Astrocyte of the cerebellum (primary cell): ENCODE results near the gene PTK7.

Source experiments
- DNase-seq: peaks from one replicate; pipeline ENCODE4 v3.0.0-alpha.2; 2011; ENCODE audit warnings: low read depth
- H3K4me3 ChIP-seq: 2 replicates; pipeline ENCODE4 v1.5.1; 2011; ENCODE audit warnings: mild to moderate bottlenecking, low read depth, low read length, moderate library complexity
- in situ Hi-C: cut with HindIII; loops from 2 replicates; pipeline ENCODE4 v1.10.0; 2017; ENCODE audit warnings: low sequenced_read_pairs
- TF ChIP-seq, protein P1 (sequence below): IDR thresholded peaks from 2 replicates; pipeline ENCODE4 v1.5.1; 2012; ENCODE audit warnings: low read length, low read depth, moderate library complexity, mild to moderate bottlenecking; ENCODE audit errors: missing control alignments

The PTK7 gene

DNA sequence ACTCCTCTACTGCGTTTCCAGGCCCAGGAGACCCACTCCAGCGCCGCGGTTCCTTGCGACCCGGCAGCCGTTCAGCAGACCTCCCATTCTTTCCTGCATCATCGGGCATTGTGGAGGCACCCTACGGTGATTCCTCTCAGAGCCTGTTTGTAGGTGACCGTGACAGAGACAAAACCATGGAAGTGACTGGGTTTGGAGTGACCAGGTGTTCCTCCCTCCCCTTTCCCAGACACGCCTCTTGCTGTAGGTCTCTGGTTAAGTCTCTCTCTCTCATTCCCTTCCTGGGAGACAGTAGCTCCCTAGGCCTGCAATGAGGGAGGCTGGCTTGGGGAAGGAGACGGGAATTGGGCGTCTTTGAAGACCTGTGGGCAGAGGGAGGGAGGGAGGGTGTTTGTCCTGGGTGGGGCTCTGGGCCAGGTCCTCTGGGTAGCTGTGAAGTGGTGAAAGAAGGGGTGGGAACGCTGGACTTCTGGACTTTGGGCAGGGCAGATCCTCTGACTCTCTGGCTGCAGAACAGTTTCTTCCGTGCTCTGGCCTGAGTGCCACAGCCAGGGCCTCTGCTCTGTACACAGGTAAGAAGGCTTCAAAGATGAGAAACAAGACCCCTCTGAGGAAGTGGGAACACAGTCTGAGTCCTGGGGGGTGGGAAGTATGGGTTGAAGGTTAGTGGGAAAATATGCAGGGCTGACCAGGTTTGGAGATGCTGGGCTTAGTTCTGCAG is 15.9 kb upstream of the PTK7 start:
- in situ Hi-C loops: no loop called here
- TF ChIP-seq, protein P1, sequence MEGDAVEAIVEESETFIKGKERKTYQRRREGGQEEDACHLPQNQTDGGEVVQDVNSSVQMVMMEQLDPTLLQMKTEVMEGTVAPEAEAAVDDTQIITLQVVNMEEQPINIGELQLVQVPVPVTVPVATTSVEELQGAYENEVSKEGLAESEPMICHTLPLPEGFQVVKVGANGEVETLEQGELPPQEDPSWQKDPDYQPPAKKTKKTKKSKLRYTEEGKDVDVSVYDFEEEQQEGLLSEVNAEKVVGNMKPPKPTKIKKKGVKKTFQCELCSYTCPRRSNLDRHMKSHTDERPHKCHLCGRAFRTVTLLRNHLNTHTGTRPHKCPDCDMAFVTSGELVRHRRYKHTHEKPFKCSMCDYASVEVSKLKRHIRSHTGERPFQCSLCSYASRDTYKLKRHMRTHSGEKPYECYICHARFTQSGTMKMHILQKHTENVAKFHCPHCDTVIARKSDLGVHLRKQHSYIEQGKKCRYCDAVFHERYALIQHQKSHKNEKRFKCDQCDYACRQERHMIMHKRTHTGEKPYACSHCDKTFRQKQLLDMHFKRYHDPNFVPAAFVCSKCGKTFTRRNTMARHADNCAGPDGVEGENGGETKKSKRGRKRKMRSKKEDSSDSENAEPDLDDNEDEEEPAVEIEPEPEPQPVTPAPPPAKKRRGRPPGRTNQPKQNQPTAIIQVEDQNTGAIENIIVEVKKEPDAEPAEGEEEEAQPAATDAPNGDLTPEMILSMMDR: no peak
- H3K4me3 ChIP-seq: peak overlapping the region; percentile 83
- no peak for DNase-seq

DNA sequence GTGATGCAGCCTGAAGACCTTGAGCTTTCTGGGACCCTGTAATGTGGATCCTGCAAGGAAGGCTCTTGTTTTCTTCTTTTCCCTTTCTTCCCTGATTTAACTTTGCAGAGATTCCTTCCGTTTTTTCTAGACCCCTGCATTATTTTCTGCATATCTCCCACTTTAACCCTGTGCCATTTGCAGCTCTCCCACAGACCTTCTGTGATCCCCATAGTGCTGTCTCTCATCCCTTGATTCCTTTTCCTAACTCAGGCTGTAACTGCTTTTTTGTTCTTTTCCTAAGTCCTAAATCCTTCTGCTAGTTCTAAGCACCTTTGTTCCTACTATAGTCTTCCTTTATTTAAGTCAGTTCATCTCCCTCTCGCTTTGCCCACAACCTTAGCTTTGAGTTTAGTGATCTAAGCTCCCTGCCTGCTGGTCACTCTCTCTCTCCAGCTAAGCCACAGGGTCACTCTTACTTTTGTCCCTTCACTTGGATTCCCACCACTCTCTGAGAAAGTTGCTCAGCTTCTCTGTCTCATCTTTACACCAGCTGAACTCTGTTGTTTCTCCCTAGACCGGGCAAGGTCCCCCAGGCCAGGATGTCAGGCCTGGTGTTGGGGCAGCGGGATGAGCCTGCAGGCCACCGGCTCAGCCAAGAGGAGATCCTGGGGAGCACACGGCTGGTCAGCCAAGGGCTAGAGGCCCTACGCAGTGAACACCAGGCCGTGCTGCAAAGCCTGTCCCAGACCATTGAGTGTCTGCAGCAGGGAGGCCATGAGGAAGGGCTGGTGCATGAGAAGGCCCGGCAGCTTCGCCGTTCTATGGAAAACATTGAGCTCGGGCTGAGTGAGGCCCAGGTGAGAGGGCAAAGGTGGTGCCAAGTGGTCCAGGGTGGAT is 15.1 kb upstream of the PTK7 start:
- TF ChIP-seq, protein P1: no peak
- peak overlapping the region; percentile 83 for H3K4me3 ChIP-seq
- in situ Hi-C loops: no loop called here
- DNase-seq: no peak

DNA sequence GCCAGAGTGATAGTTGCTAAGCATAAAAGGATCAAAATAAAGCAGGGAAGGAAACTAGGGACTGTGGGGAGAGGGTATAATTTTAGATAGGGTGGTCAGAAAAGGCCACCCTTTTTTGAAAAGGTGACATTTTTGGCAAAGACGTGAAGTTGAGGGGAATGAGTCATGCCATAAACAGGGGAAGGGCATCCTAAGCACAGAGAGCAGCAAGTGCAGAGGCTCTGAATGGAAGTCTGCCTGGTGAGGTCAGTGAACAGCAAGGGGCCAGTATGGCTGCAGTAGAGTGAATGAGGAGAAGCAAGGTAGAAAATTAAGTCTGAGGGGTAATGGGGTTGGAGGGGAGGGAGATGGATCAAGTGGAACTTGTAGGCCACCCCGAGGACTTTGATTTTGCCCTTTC is 14.3 kb upstream of the PTK7 start:
- DNase-seq: no peak
- no peak overlapping the region for H3K4me3 ChIP-seq
- TF ChIP-seq, protein P1: no peak
- in situ Hi-C loops: no loop called here

DNA sequence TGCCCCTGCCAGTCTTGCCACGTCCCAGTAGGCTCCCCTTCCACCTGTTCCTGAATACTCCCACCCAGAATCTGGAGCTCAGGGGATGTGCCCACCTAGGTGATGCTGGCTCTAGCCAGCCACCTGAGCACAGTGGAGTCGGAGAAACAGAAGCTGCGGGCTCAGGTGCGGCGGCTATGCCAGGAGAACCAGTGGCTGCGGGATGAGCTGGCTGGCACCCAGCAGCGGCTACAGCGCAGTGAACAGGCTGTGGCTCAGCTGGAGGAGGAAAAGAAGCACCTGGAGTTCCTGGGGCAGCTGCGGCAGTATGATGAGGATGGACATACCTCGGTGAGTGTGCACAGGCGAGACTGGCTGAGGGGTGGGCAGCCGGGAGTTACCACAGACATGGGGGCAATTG is 13.3 kb upstream of the PTK7 start:
- in situ Hi-C loops: no loop called here
- no peak for DNase-seq
- TF ChIP-seq, protein P1: no peak
- H3K4me3 ChIP-seq: no peak overlapping the region

DNA sequence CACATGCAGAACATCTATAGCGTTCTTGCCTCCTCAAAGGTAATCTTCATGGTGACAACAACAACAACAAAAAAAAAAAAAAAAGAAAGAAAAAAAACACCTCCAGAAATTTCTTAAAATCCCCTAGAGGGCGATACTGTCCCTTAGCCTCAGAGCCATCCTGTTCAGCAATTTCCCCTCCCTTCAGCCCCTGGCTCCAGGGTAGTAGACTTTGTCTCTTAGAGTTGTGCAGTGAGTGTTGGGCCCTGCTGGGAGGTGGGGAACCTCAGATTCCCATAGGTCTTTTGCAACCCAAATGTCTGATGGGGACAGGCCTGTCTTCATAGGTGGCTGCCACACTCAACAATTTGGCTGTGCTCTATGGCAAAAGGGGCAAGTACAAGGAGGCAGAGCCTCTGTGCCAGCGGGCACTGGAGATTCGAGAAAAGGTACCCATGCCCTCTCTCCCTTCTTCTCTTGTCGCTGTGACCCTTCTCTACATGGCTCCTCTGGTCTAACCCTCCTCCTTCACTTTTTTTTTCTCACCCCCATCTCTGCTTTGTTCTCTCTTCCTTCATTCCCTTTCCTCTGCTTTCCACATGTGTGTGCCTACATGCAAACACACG is 6.0 kb upstream of the PTK7 start:
- no peak for DNase-seq
- H3K4me3 ChIP-seq: no peak overlapping the region
- in situ Hi-C loops: no loop called here
- TF ChIP-seq, protein P1: peak; percentile 63

DNA sequence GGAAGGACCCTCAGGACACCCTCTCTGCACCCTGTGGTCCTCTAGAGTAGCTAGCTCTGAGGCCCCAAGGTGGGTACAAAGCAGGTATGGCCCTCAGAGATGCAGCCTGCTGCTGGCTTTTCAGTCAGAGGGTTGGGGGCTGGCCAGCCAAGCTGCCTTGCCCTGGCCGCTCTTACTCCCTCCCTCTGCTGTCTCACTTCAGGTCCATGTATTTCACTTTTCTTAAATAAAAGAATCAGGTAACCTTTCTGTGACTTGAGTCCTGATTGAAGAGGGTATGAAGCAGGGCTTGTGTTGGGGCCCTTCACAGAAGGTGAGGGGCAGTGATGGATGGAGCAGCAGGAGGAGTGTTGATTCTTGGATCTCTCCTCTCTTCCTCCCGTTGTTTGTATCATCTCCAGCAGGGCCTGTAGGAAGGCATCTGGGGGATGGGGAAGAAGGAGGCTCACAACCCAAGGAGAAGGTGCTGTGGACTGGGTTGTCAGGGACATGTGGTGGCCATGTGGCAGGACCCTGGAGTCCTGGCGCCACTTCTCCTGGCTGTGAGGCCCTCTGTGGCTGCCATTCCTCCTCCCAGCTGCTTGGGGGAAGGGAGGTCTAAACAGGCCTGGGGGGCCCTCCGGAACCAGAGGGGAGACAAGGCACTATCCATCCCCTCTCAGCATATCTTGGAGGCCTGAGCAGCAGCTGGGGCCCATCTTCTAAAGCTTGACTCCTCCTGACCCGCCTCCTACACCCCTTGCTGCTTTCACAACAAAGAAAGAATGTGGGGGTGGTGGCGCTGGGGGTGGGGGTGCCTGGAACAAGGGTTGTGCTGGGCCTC is 1.1 kb upstream of the PTK7 start:
- H3K4me3 ChIP-seq: peak overlapping the region; percentile 94
- TF ChIP-seq, protein P1: no peak
- in situ Hi-C loops: no loop called here

More for the DNA sequence above, 1.1 kb upstream of the PTK7 start:
- no peak for DNase-seq
